Mesenchymal stem cell (in vitro differentiated cells and primary cell): ENCODE measurements around the gene ZBTB34.
A peak's percentile ranks its signal among the peaks of the same experiment; 100 is the strongest.

Experiments used
- DNase-seq: peaks from one replicate; pipeline ENCODE4 v3.0.0-alpha.2; 2013
- H2AFZ ChIP-seq: one replicate; pipeline ENCODE4 v1.6.1; 2013; ENCODE audit warnings: low read depth, mild to moderate bottlenecking, control low read depth, inconsistent platforms, low read length, moderate library complexity
- H2AK5ac ChIP-seq: 2 replicates; pipeline ENCODE4 v1.6.1; 2013; ENCODE audit warnings: low read length, moderate library complexity, mild to moderate bottlenecking, inconsistent platforms; ENCODE audit not compliant: severe bottlenecking
- H2BK120ac ChIP-seq: one replicate; pipeline ENCODE4 v1.6.1; 2013; ENCODE audit warnings: low read depth, mild to moderate bottlenecking, inconsistent platforms, low read length, moderate library complexity
- H2BK12ac ChIP-seq, 2 experiments: one replicate each; pipeline ENCODE4 v1.6.1; 2013; ENCODE audit warnings: inconsistent platforms in 2 of 2, low read length in 2 of 2, mild to moderate bottlenecking in 2 of 2, moderate library complexity in 2 of 2, control low read depth in 1 of 2
- H2BK15ac ChIP-seq: one replicate; pipeline ENCODE4 v1.6.1; 2013; ENCODE audit warnings: mild to moderate bottlenecking, low read depth, inconsistent platforms; ENCODE audit not compliant: poor library complexity, severe bottlenecking
- H2BK5ac ChIP-seq: 2 replicates; pipeline ENCODE4 v1.6.1; 2013; ENCODE audit warnings: low read depth, mild to moderate bottlenecking, low read length, control low read depth, inconsistent platforms; ENCODE audit not compliant: poor library complexity, severe bottlenecking
- H3K14ac ChIP-seq, 2 experiments: one replicate each; pipeline ENCODE4 v1.6.1; 2013; ENCODE audit warnings: inconsistent platforms in 2 of 2, low read length in 2 of 2, control low read depth in 1 of 2, mild to moderate bottlenecking in 1 of 2, moderate library complexity in 1 of 2
- H3K18ac ChIP-seq, 2 experiments: one replicate each; pipeline ENCODE4 v1.6.1; 2013; ENCODE audit warnings: inconsistent platforms in 2 of 2, low read length in 2 of 2, control low read depth in 1 of 2, low read depth in 1 of 2, mild to moderate bottlenecking in 1 of 2
- H3K23ac ChIP-seq, 2 experiments: one replicate each; pipeline ENCODE4 v1.6.1; 2013; ENCODE audit warnings: inconsistent platforms in 2 of 2, low read length in 2 of 2, mild to moderate bottlenecking in 2 of 2, moderate library complexity in 2 of 2, control low read depth in 1 of 2
- H3K27ac ChIP-seq: 2 replicates; pipeline ENCODE4 v1.5.1; 2013; ENCODE audit warnings: mild to moderate bottlenecking, moderate library complexity, low read length, control low read depth, inconsistent platforms; ENCODE audit not compliant: poor library complexity, severe bottlenecking
- H3K27me3 ChIP-seq, 2 experiments: 2 replicates each; pipeline versions ENCODE4 v1.6.1 to v1.7.0; 2013; ENCODE audit warnings: low read length in 2 of 2, mild to moderate bottlenecking in 2 of 2, moderate library complexity in 2 of 2, control low read depth in 1 of 2, inconsistent platforms in 1 of 2; ENCODE audit not compliant: control insufficient read depth in 1 of 2, insufficient read depth in 1 of 2
- H3K36me3 ChIP-seq, 2 experiments: 2 replicates each; pipeline versions ENCODE4 v1.6.1 to v1.7.0; 2013; ENCODE audit warnings: low read length in 2 of 2, control low read depth in 1 of 2, inconsistent platforms in 1 of 2, low read depth in 1 of 2, mild to moderate bottlenecking in 1 of 2; ENCODE audit not compliant: insufficient read depth in 2 of 2, control insufficient read depth in 1 of 2
- H3K4ac ChIP-seq, 2 experiments: one replicate each; pipeline ENCODE4 v1.6.1; 2013; ENCODE audit warnings: inconsistent platforms in 2 of 2, low read length in 2 of 2, mild to moderate bottlenecking in 2 of 2, moderate library complexity in 2 of 2, control low read depth in 1 of 2, low read depth in 1 of 2
- H3K4me1 ChIP-seq: 2 replicates; pipeline ENCODE4 v1.6.1; 2013; ENCODE audit warnings: low read depth, low read length, control low read depth; ENCODE audit not compliant: control insufficient read depth, insufficient read depth
- H3K4me2 ChIP-seq: 2 replicates; pipeline ENCODE4 v1.6.1; 2013; ENCODE audit warnings: low read length, mild to moderate bottlenecking, inconsistent platforms; ENCODE audit not compliant: poor library complexity, severe bottlenecking
- H3K4me3 ChIP-seq, 2 experiments: 2 replicates each; pipeline versions ENCODE4 v1.5.1 to v1.7.0; 2013; ENCODE audit warnings: low read length in 2 of 2, mild to moderate bottlenecking in 2 of 2, control low read depth in 1 of 2, low read depth in 1 of 2; ENCODE audit not compliant: insufficient read depth in 1 of 2
- H3K79me1 ChIP-seq: replicated peaks from 2 replicates; pipeline ENCODE4 v1.6.1; 2013; ENCODE audit warnings: mild to moderate bottlenecking, control low read depth, low read length, inconsistent platforms; ENCODE audit not compliant: poor library complexity, severe bottlenecking
- H3K9ac ChIP-seq: 2 replicates; pipeline ENCODE4 v1.7.0; 2013; ENCODE audit warnings: mild to moderate bottlenecking, low read length, moderate library complexity
- H3K9me3 ChIP-seq: 2 replicates; pipeline ENCODE4 v1.7.0; 2013; ENCODE audit warnings: mild to moderate bottlenecking, low read length; ENCODE audit not compliant: control insufficient read depth
- H4K8ac ChIP-seq: one replicate; pipeline ENCODE4 v1.6.1; 2013; ENCODE audit warnings: inconsistent platforms, mild to moderate bottlenecking, low read length, moderate library complexity
- H4K91ac ChIP-seq: one replicate; pipeline ENCODE4 v1.6.1; 2013; ENCODE audit warnings: mild to moderate bottlenecking, low read length, inconsistent platforms
- WGBS: methylation state at CpG from one replicate; pipeline ENCODE4 v1.1.7; 2013; ENCODE audit warnings: mixed read lengths; 5-methylcytosine and 5-hydroxymethylcytosine counted together

The ZBTB34 gene

DNA sequence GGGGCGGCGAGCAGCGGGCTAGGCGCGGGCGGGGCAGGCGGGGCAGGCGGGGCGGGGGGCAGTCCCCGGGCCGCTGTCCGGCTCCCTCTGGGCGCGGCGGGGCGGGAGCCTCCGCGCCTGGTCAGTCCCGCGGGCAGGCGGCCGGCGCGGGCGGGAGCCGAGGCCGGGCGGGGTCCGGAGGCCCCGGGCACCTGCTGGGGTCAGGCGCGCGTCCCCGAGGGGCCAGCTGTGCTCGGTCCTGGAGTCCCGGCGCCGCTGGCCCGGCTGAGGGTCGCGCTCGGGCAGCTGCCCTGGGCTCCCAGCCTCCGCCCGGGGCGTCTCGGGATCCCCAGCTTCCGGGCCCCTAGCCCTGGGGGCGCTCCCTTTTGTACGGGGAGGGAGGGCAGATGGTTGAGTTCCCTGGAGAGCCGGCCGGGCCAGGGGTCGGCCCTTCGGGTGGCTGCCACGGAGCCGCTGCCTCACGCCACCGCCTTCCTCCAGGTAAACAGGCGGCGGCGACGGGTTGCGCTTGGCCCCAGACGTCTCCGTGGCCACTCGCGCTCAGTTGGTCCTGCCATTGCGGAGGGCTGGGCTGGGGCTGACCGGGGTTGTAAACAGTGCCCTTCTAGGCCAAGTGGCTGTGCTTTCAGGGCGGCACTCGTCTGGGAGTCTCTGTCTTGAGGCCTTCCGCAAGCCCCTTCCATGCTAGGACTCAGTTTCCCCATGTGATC is 473 bp downstream of the ZBTB34 start:
- Histone ChIP-seq H3K4me2 (peak overlapping the region; percentile 76), H3K27me3 (peaks cover 21 to 37% of the 10 kb centered on the region in 2 experiments), H4K8ac (peak overlapping the region; percentile 16), H3K18ac (peak overlapping the region; percentile 69 to 85), H3K9me3 (no peaks in the 10 kb centered on the region), H3K4me3 (peak overlapping the region; percentile 86 to 97), H2BK12ac (no peak overlapping the region), H3K4me1 (peaks cover 10% of the 10 kb centered on the region), H3K9ac (peak overlapping the region; percentile 90), H2BK5ac (no peak overlapping the region), H3K14ac (peak overlapping the region in 1 of 2 experiments; percentile 69), H3K27ac (no peak overlapping the region), H2AK5ac (no peak overlapping the region), H3K79me1 (peaks cover 14% of the 10 kb centered on the region), H3K36me3 (peaks cover 4 to 20% of the 10 kb centered on the region in 2 experiments), H4K91ac (peak overlapping the region; percentile 80), H3K23ac (no peak overlapping the region), H2BK15ac (peak overlapping the region; percentile 38), H2AFZ (no peak overlapping the region), H2BK120ac (peak overlapping the region; percentile 94), H3K4ac (peak overlapping the region; percentile 83 to 89)
- peak; percentile 51 for DNase-seq
- 0% methylated on average over 32 of the region's 71 CpGs for WGBS

DNA sequence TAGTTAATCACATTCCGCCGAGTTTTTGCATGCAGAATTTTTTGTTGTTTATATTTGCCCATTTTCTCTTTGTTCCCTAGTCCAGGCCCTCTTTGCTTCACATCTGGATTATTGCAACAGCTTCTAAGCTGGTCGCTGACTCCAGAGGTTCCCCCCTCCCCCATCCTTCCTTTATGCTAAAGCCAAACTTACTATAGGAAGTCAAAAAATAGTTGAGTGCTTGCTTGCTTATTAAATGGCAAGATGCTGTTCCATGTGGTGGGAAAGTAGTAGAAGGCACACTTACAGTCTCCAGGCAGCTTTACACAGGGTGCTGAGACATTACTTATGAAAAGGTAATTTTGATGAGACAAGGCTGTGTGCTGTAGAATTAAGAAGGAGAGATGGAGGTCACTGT is 1.3 kb downstream of the ZBTB34 start:
- no peak overlapping the region for H2BK5ac ChIP-seq
- no peak overlapping the region for H3K14ac ChIP-seq
- peak overlapping the region in 1 of 2 experiments; percentile 29 for H3K18ac ChIP-seq
- H2BK120ac ChIP-seq: no peak overlapping the region
- H3K4me3 ChIP-seq: peak overlapping the region in 1 of 2 experiments; percentile 97
- no peak overlapping the region for H2BK15ac ChIP-seq
- H3K27me3 ChIP-seq: peaks cover 14 to 29% of the 10 kb centered on the region in 2 experiments
- WGBS: 34% methylated on average over 2 of the region's 3 CpGs
- H2AFZ ChIP-seq: no peak overlapping the region
- peak overlapping the region; percentile 76 for H3K4me2 ChIP-seq
- H3K4ac ChIP-seq: no peak overlapping the region
- no peak overlapping the region for H3K23ac ChIP-seq
- DNase-seq: peak; percentile 57
- H2AK5ac ChIP-seq: no peak overlapping the region
- peaks cover 10% of the 10 kb centered on the region for H3K4me1 ChIP-seq
- no peak overlapping the region for H4K8ac ChIP-seq
- no peak overlapping the region for H3K27ac ChIP-seq
- no peaks in the 10 kb centered on the region for H3K9me3 ChIP-seq
- H3K9ac ChIP-seq: peak overlapping the region; percentile 90
- no peak overlapping the region for H2BK12ac ChIP-seq
- H3K79me1 ChIP-seq: peaks cover 18% of the 10 kb centered on the region
- H3K36me3 ChIP-seq: peaks cover 8 to 28% of the 10 kb centered on the region in 2 experiments
- no peak overlapping the region for H4K91ac ChIP-seq

- no peak overlapping the region for H2BK5ac ChIP-seq
- peaks cover 18% of the 10 kb centered on the region for H3K79me1 ChIP-seq
- no peak overlapping the region for H3K23ac ChIP-seq
- peak overlapping the region; percentile 90 for H3K9ac ChIP-seq
- 42% methylated on average over 11 of the region's 11 CpGs for WGBS
- peaks cover 9 to 24% of the 10 kb centered on the region in 2 experiments for H3K27me3 ChIP-seq
- no peak overlapping the region for H3K27ac ChIP-seq
- peak overlapping the region in 1 of 2 experiments; percentile 66 for H2BK12ac ChIP-seq
- H3K4me2 ChIP-seq: peak overlapping the region; percentile 76
- H4K91ac ChIP-seq: no peak overlapping the region
- no peak overlapping the region for H4K8ac ChIP-seq
- no peak overlapping the region for H2AFZ ChIP-seq
- no peak for DNase-seq
- peak overlapping the region in 1 of 2 experiments; percentile 97 for H3K4me3 ChIP-seq
- no peaks in the 10 kb centered on the region for H3K9me3 ChIP-seq
- no peak overlapping the region for H2BK120ac ChIP-seq
- H3K4ac ChIP-seq: no peak overlapping the region
- H2BK15ac ChIP-seq: no peak overlapping the region
- H3K36me3 ChIP-seq: peaks cover 8 to 33% of the 10 kb centered on the region in 2 experiments
- peak overlapping the region in 1 of 2 experiments; percentile 29 for H3K18ac ChIP-seq
- no peak overlapping the region for H2AK5ac ChIP-seq
- no peak overlapping the region for H3K14ac ChIP-seq
- H3K4me1 ChIP-seq: peaks cover 10% of the 10 kb centered on the region
Measured at GRCh38 chr9:126862104-126862761, 1.8 kb downstream of the ZBTB34 start.

DNA sequence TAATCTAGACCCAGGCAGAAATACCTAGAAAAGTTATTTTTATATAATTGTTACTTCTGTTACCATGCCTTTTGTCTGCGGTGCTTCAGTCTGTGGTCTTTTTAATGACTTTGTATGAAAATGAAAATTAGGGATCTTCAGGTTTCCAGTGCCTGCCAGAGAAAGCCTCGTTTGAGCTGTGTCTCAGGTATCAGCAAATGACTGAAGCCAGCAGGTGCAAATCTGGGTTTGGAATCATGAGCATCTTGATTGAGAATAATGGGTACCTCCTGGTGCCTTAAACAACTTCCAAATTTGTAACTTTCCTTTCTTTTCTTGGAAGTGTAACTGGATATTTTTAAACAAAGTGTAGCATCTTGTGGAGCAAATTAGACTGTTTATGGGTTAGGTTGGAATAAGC is 4.3 kb downstream of the ZBTB34 start:
- Histone ChIP-seq H3K23ac (no peak overlapping the region), H3K36me3 (peaks cover 19 to 46% of the 10 kb centered on the region in 2 experiments), H3K9ac (no peak overlapping the region), H4K8ac (no peak overlapping the region), H3K4me2 (no peak overlapping the region), H2AFZ (no peak overlapping the region), H3K14ac (no peak overlapping the region), H3K79me1 (peaks cover 30% of the 10 kb centered on the region), H3K18ac (no peak overlapping the region), H3K27ac (no peak overlapping the region), H3K4me1 (peaks cover 11% of the 10 kb centered on the region), H2BK12ac (no peak overlapping the region), H2BK15ac (no peak overlapping the region), H3K4ac (no peak overlapping the region), H2AK5ac (no peak overlapping the region), H3K4me3 (no peak overlapping the region), H3K27me3 (no peaks in the 10 kb centered on the region), H3K9me3 (no peaks in the 10 kb centered on the region), H2BK120ac (no peak overlapping the region), H2BK5ac (no peak overlapping the region), H4K91ac (no peak overlapping the region)
- 90% methylated on average over 2 of the region's 2 CpGs for WGBS
- DNase-seq: no peak
